GM23338 (cell line): ENCODE data around the gene WNT2. TPM values are rescaled to one million over a fixed set of nuclear protein-coding genes. Genes with fewer than 3 reads are reported as not detected.

Experiments used
- ATAC-seq: fragments of 200-7000 bp; cut with Tn5 transposase; 3 replicates; pipeline ENCODE4 v1.9.1; 2020
- DNase-seq: peaks from one replicate; pipeline ENCODE4 v3.0.0-alpha.2; 2015; ENCODE audit warnings: low spot score
- H2AFZ ChIP-seq: fragments of 200-600 bp; sonication (generic); 2 replicates; pipeline ENCODE4 v1.8.0; 2016; ENCODE audit warnings: antibody characterized with exemption, mild to moderate bottlenecking, moderate library complexity
- H3F3A ChIP-seq: fragments of 200-600 bp; sonication (generic); replicated peaks from 2 replicates; pipeline ENCODE4 v1.8.0; 2017; ENCODE audit warnings: antibody characterized with exemption, mixed run types, low read depth
- H3K27ac ChIP-seq: fragments of 200-600 bp; sonication (generic); 2 replicates; pipeline ENCODE4 v1.6.1; 2016; ENCODE audit warnings: low read depth
- H3K27me3 ChIP-seq: fragments of 200-600 bp; sonication (generic); 2 replicates; pipeline ENCODE4 v1.8.0; 2016; ENCODE audit warnings: mild to moderate bottlenecking, mixed run types, moderate library complexity; ENCODE audit not compliant: insufficient read depth
- H3K36me3 ChIP-seq: fragments of 200-600 bp; sonication (generic); 2 replicates; pipeline ENCODE4 v1.8.0; 2016; ENCODE audit warnings: mild to moderate bottlenecking; ENCODE audit not compliant: insufficient read depth
- H3K4me1 ChIP-seq: fragments of 200-600 bp; sonication (generic); 2 replicates; pipeline ENCODE4 v1.8.0; 2016; ENCODE audit warnings: mild to moderate bottlenecking, moderate library complexity; ENCODE audit not compliant: insufficient read depth
- H3K4me2 ChIP-seq: fragments of 200-600 bp; sonication (generic); 2 replicates; pipeline ENCODE4 v1.7.1; 2017; ENCODE audit warnings: mixed run types
- H3K4me3 ChIP-seq: fragments of 200-600 bp; sonication (generic); 2 replicates; pipeline ENCODE4 v1.6.1; 2016; ENCODE audit warnings: mixed run types
- H3K79me2 ChIP-seq: fragments of 200-600 bp; sonication (generic); replicated peaks from 2 replicates; pipeline ENCODE4 v1.8.0; 2017; ENCODE audit warnings: mild to moderate bottlenecking; ENCODE audit not compliant: insufficient read depth
- H3K9me2 ChIP-seq: fragments of 200-600 bp; sonication (generic); 2 replicates; pipeline ENCODE4 v1.8.0; 2017; ENCODE audit not compliant: insufficient read depth
- H4K20me1 ChIP-seq: fragments of 200-600 bp; sonication (generic); replicated peaks from 2 replicates; pipeline ENCODE4 v1.8.0; 2017; ENCODE audit warnings: mild to moderate bottlenecking; ENCODE audit not compliant: insufficient read depth
- H3K27ac Mint-ChIP-seq: 2 replicates; pipeline ENCODE4 v1.8.0; 2020; ENCODE audit warnings: inconsistent platforms, mild to moderate bottlenecking, moderate library complexity, mixed read lengths
- H3K27me3 Mint-ChIP-seq: 3 replicates; pipeline ENCODE4 v1.8.0; 2022; ENCODE audit warnings: low read depth, mild to moderate bottlenecking, moderate library complexity, mixed read lengths, inconsistent platforms; ENCODE audit not compliant: insufficient read depth, poor library complexity
- H3K36me3 Mint-ChIP-seq: 3 replicates; pipeline ENCODE4 v1.8.0; 2021; ENCODE audit warnings: low read depth, mild to moderate bottlenecking, inconsistent platforms, moderate library complexity, mixed read lengths
- H3K4me1 Mint-ChIP-seq: 3 replicates; pipeline ENCODE4 v1.8.0; 2020; ENCODE audit warnings: mild to moderate bottlenecking, inconsistent platforms, mixed read lengths
- H3K4me3 Mint-ChIP-seq: 3 replicates; pipeline ENCODE4 v1.8.0; 2021; ENCODE audit warnings: moderate library complexity, mild to moderate bottlenecking, inconsistent platforms, mixed read lengths
- H3K9me3 Mint-ChIP-seq: 3 replicates; pipeline ENCODE4 v1.8.0; 2020; ENCODE audit warnings: moderate library complexity, mild to moderate bottlenecking, inconsistent platforms, mixed read lengths
- CREB1 ChIP-seq: fragments of 250-450 bp; sonication (Bioruptor Pico); IDR thresholded peaks from 2 replicates; pipeline ENCODE4 v1.5.0; 2020; ENCODE audit warnings: low read depth, mild to moderate bottlenecking, moderate library complexity
- EZH2 ChIP-seq: fragments of 200-600 bp; sonication (generic); IDR thresholded peaks from one replicate; pipeline ENCODE4 v1.8.0; 2017; ENCODE audit warnings: antibody characterized with exemption, mild to moderate bottlenecking, low read depth; ENCODE audit not compliant: unreplicated experiment
- EZH2phosphoT487 ChIP-seq: fragments of 200-600 bp; sonication (generic); IDR thresholded peaks from one replicate; pipeline ENCODE4 v1.8.1; 2018; ENCODE audit warnings: antibody characterized with exemption; ENCODE audit not compliant: unreplicated experiment
- JUNB ChIP-seq: IDR thresholded peaks from one replicate; pipeline ENCODE4 v1.6.1; 2016; ENCODE audit warnings: antibody characterized with exemption; ENCODE audit not compliant: unreplicated experiment
- NANOG ChIP-seq: IDR thresholded peaks from 2 replicates; pipeline ENCODE4 v1.6.1; 2016; ENCODE audit warnings: antibody characterized with exemption, borderline replicate concordance
- POLR2AphosphoS5 ChIP-seq: IDR thresholded peaks from 2 replicates; pipeline ENCODE4 v1.6.1; 2016; ENCODE audit warnings: antibody characterized with exemption, low read depth
- STAT1 ChIP-seq: IDR thresholded peaks from one replicate; pipeline ENCODE4 v1.6.1; 2016; ENCODE audit warnings: antibody characterized with exemption; ENCODE audit not compliant: unreplicated experiment
- ZNF114 ChIP-seq: fragments of 250-450 bp; sonication (Bioruptor Pico); IDR thresholded peaks from 2 replicates; pipeline ENCODE4 v1.5.0; 2020; ENCODE audit warnings: mild to moderate bottlenecking, moderate library complexity
- ZNF331 ChIP-seq: fragments of 250-450 bp; sonication (Bioruptor Pico); IDR thresholded peaks from 2 replicates; pipeline ENCODE4 v1.5.0; 2020; ENCODE audit warnings: low read depth, mild to moderate bottlenecking, moderate library complexity
- polyA plus RNA-seq: library from polyadenylated mRNA; unstranded; fragments of >200 nt; fragmentation: Nextera tagmentation; extraction: Ambion mirVana; gene quantifications from 2 replicates; pipeline ENCODE4 v1.2.1, GENCODE V29; 2016
- total RNA-seq: library from RNA; depleted of rRNA; stranded (reverse); fragments of >200 nt; shearing (Covaris generic); gene quantifications from 2 replicates; pipeline ENCODE4 v1.2.3, GENCODE V29; 2014
- TF ChIP-seq, protein P1 (sequence below): IDR thresholded peaks from 2 replicates; pipeline ENCODE4 v1.6.1; 2016; ENCODE audit warnings: antibody characterized with exemption
- TF ChIP-seq, protein P2 (sequence below): IDR thresholded peaks from one replicate; pipeline ENCODE4 v1.6.1; 2018; ENCODE audit warnings: antibody characterized with exemption; ENCODE audit not compliant: unreplicated experiment
- TF ChIP-seq, protein P3 (sequence below), 2 experiments: fragments of 200-600 bp in 1 of 2; sonication (generic) in 1 of 2; conservative IDR thresholded peaks; 2 replicates each; pipeline versions ENCODE4 v1.5.1 to v1.6.1; 2016 to 2017; ENCODE audit warnings: antibody characterized with exemption in 2 of 2, low read depth in 2 of 2, mild to moderate bottlenecking in 2 of 2, moderate library complexity in 1 of 2

WNT2 gene
- total and polyA plus RNA-seq, 2 experiments from 2014 or later = not detected

DNA sequence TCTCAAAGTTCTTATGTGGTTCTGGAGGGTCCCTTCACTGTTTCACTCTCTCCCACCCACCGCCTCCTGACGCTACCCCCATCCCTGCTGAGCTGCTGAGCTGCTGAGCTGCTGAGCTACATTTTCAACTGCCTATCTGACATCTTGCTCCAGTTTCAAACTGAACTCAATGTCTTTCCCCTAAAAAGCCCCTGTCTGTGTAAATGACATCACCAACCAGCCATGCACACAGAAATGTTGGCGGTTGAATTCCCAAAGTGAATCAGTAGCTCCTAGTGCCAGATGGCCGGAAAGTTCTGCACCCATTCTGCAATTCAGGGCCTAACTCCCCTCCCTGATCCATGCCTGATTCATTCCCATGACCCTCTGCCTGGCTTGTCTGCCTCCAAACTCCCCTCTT, 71.2 kb downstream of the WNT2 start (continued):
- TF ChIP-seq EZH2 (no peak), POLR2AphosphoS5 (no peak), JUNB (no peak), CREB1 (no peak), NANOG (no peak), STAT1 (no peak), ZNF114 (CRISPR knock-in tag) (no peak), EZH2phosphoT487 (no peak), ZNF331 (CRISPR knock-in tag) (no peak)
- TF ChIP-seq, protein P1, sequence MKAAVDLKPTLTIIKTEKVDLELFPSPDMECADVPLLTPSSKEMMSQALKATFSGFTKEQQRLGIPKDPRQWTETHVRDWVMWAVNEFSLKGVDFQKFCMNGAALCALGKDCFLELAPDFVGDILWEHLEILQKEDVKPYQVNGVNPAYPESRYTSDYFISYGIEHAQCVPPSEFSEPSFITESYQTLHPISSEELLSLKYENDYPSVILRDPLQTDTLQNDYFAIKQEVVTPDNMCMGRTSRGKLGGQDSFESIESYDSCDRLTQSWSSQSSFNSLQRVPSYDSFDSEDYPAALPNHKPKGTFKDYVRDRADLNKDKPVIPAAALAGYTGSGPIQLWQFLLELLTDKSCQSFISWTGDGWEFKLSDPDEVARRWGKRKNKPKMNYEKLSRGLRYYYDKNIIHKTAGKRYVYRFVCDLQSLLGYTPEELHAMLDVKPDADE = no peak
- TF ChIP-seq, protein P2, sequence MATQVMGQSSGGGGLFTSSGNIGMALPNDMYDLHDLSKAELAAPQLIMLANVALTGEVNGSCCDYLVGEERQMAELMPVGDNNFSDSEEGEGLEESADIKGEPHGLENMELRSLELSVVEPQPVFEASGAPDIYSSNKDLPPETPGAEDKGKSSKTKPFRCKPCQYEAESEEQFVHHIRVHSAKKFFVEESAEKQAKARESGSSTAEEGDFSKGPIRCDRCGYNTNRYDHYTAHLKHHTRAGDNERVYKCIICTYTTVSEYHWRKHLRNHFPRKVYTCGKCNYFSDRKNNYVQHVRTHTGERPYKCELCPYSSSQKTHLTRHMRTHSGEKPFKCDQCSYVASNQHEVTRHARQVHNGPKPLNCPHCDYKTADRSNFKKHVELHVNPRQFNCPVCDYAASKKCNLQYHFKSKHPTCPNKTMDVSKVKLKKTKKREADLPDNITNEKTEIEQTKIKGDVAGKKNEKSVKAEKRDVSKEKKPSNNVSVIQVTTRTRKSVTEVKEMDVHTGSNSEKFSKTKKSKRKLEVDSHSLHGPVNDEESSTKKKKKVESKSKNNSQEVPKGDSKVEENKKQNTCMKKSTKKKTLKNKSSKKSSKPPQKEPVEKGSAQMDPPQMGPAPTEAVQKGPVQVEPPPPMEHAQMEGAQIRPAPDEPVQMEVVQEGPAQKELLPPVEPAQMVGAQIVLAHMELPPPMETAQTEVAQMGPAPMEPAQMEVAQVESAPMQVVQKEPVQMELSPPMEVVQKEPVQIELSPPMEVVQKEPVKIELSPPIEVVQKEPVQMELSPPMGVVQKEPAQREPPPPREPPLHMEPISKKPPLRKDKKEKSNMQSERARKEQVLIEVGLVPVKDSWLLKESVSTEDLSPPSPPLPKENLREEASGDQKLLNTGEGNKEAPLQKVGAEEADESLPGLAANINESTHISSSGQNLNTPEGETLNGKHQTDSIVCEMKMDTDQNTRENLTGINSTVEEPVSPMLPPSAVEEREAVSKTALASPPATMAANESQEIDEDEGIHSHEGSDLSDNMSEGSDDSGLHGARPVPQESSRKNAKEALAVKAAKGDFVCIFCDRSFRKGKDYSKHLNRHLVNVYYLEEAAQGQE = no peak
- TF ChIP-seq, protein P3, sequence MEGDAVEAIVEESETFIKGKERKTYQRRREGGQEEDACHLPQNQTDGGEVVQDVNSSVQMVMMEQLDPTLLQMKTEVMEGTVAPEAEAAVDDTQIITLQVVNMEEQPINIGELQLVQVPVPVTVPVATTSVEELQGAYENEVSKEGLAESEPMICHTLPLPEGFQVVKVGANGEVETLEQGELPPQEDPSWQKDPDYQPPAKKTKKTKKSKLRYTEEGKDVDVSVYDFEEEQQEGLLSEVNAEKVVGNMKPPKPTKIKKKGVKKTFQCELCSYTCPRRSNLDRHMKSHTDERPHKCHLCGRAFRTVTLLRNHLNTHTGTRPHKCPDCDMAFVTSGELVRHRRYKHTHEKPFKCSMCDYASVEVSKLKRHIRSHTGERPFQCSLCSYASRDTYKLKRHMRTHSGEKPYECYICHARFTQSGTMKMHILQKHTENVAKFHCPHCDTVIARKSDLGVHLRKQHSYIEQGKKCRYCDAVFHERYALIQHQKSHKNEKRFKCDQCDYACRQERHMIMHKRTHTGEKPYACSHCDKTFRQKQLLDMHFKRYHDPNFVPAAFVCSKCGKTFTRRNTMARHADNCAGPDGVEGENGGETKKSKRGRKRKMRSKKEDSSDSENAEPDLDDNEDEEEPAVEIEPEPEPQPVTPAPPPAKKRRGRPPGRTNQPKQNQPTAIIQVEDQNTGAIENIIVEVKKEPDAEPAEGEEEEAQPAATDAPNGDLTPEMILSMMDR (conservative IDR thresholded peaks at IDR 0.05; ENCODE audit: low read depth in 2 of 2) = no peak

DNA sequence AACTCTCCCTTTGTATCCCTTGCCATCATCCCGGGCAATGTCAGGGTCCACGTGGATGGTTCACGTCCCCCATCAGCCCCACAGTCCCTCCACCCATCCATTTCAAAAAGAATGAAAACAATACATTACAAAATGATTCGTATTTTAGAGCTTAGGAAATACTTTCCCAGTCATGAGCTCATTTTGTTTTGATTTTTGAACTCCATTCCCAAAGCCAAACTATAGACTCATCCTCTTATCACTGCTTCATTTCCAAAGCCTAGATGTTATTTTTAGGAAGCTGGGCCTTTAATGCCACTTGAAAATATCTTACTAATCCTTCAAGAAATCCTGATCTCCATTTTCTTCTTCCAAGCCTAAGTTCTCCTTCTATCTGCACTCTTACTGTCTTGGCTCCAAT, 72.1 kb downstream of the WNT2 start:
- Histone ChIP-seq H2AFZ (no peak overlapping the region), H3K27ac (no peak overlapping the region), H3K79me2 (no peaks in the 10 kb centered on the region), H3F3A (no peaks in the 10 kb centered on the region), H4K20me1 (no peaks in the 10 kb centered on the region), H3K4me1 (no peaks in the 10 kb centered on the region), H3K9me2 (peaks cover 17% of the 10 kb centered on the region; the same call in 1 of the 2 replicates), H3K4me2 (no peak overlapping the region), H3K4me3 (no peak overlapping the region), H3K36me3 (no peaks in the 10 kb centered on the region; the same call in 1 of the 2 replicates), H3K27me3 (no peaks in the 10 kb centered on the region)
- no peak for ATAC-seq
- no peak overlapping the region for H3K4me3 Mint-ChIP-seq
- no peak overlapping the region for H3K27ac Mint-ChIP-seq
- H3K36me3 Mint-ChIP-seq = peaks cover 4% of the 10 kb centered on the region; the same call in 1 of the 3 replicates
- DNase-seq = no peak
- H3K9me3 Mint-ChIP-seq = peaks cover 5% of the 10 kb centered on the region
- H3K4me1 Mint-ChIP-seq = no peaks in the 10 kb centered on the region
- TF ChIP-seq EZH2 (no peak), STAT1 (no peak), ZNF331 (CRISPR knock-in tag) (no peak), NANOG (no peak), JUNB (no peak), CREB1 (no peak), POLR2AphosphoS5 (no peak)
- H3K27me3 Mint-ChIP-seq = no peaks in the 10 kb centered on the region
